Frontal cortex (tissue), 4 donors: ENCODE measurements around the gene GLDN. TPM values are rescaled to one million over a fixed set of nuclear protein-coding genes. Genes with fewer than 3 reads are reported as not detected.

ENCODE experiments used
- DNase-seq, 2 donors: peaks; one replicate each; pipeline ENCODE4 v3.0.0; 2012; ENCODE audit warnings: low spot score in 2 of 2
- FAIRE-seq: peaks from 2 replicates; lab custom pipeline; 2012; peaks lifted over from hg19 to GRCh38; lab: Jason Lieb, UNC
- total RNA-seq: library from RNA; depleted of rRNA; stranded (reverse); fragments of >200 nt; gene quantifications from one replicate; pipeline ENCODE4 v1.2.3, GENCODE V29; 2014
- donor health status: control.
- donor health status: control.
- donor health status: control.

GLDN gene
- 2.0 TPM for total RNA-seq

DNA sequence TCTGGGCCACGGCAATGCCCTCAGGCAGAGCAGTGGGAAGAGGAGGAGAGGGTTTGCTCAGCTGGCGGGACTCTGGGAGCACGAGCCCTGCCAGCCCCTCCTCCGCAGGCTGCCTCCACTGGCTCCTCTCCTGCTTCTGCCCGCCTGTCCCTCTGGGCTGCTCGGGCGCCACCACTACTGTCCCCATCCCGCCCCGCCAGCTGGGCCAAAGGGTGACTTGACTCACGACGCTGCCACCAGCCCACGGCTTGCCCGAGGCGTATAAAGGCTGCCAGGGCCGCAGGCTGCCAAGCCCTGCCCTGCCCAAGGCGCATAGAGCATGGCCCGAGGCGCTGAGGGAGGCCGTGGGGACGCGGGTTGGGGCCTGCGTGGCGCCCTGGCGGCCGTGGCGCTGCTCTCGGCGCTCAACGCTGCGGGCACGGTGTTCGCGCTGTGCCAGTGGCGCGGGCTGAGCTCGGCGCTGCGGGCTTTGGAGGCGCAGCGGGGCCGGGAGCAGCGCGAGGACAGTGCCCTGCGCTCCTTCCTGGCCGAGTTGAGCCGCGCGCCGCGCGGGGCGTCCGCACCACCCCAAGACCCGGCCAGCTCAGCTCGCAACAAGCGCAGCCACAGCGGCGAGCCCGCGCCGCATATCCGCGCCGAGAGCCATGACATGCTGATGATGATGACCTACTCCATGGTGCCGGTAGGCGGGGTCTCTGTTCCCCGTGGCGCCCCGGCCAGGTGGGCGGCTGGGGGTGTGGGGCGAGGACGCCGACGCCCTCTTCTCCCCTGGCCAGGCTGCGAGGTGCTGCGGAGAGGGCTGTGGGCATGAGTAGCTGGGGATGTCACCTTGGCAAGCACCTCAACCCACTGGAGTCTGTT, at the start of gene GLDN:
TSS of gene GLDN (plus strand) at position 290 of the 861 bp plus-strand sequence. CDS start at position 320, 30 bp downstream.
- DNase-seq (peak; percentile 55 to 59), FAIRE-seq (no peak)

DNA sequence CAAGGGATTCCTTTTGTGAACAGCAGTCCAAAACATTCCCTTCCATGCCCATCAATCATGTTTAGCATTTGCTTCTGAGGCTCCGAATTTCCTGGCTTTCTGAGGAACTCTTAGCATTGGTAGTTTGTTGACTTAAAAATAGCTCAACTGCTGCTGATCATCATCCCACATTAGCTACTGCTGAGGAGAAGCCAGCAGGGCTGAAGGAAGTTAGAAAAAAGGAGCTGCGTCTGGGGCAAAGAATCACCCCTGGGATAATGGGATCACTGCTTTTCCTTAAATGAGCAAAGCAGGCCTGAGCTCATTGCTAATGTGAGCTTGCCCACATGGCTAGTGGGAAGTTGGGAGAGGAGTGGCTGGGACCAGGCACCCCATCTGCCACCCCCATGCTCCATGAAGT, 42.8 kb upstream of the GLDN start:
- peak in 1 of 2 donors; percentile 39 for DNase-seq
- FAIRE-seq = no peak

- no peak for DNase-seq
- no peak for FAIRE-seq
Measured at GRCh38 chr15:51299187-51300015, 42.1 kb upstream of the GLDN start.

GRCh38 chr15:51302480-51302879, 39.0 kb upstream of the GLDN start:
- FAIRE-seq = no peak
- no peak for DNase-seq

- DNase-seq = no peak
- FAIRE-seq = no peak
Measured at GRCh38 chr15:51303462-51303980, 37.9 kb upstream of the GLDN start.

GRCh38 chr15:51307325-51307724, 34.1 kb upstream of the GLDN start:
- no peak for DNase-seq
- FAIRE-seq = no peak

DNA sequence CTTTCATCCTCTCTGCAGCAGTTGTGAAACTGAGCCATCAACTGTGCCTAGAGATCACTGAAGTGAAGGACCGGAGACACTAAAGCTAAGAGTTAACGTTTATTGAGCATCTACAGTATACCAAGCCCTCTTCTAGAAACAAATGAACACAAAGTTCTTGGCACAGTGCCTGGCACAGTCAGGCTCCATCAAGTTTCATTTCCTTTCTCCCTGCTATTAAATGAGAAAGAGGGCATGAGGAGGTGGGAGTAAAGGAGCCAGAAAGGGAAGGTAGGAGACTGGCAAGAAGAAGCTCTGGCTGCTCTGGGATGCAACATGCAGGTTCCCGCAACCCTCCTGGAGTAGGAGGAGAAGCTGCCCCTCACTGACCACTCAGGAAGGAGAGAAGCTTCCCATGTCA, 33.6 kb upstream of the GLDN start:
- DNase-seq (no peak), FAIRE-seq (no peak)

DNA sequence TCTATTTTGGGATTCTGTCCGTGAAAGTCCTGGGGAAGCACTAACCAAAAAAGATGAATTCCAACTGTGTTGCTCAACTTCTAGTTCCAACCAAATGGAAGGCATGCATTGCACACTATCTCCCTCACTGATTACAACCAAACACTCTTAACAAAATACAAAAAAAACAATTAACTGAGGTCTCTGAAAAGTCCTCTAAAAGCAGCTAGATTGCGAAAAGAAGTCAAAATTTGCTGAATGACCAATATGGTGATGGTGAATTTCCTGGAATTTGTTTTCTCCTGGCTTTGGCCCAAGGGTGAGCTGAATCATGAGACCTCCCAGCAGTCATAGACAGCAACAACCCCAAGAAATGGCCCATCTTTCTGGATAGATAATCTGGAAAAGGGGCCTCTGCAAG, 31.4 kb upstream of the GLDN start:
- no peak for FAIRE-seq
- DNase-seq = no peak

DNA sequence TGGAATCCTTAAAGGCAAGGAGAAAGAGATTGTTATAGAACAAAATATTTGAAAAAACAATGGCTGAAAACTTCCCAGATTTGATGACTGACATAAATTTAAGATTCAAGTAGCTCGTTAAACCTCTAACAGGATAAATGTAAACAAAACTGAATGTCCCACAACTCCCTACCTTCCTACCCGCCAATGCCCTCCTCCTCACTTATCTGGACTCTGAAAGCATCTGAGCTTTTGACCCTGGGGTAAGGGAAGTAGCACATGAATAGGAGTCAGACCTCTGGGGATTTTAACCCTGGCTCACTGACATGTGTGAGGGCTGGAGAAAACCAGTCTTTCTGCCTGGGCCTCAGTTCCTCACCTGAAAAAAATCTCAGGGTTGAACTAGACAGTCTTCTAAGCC, 29.9 kb upstream of the GLDN start:
- no peak for FAIRE-seq
- no peak for DNase-seq

- DNase-seq = no peak
Measured at GRCh38 chr15:51312166-51313073, 29.0 kb upstream of the GLDN start.

GRCh38 chr15:51313074-51313393, 28.4 kb upstream of the GLDN start:
- no peak for DNase-seq
- no peak for FAIRE-seq

More at GRCh38 chr15:51312166-51313073, 29.0 kb upstream of the GLDN start:
- FAIRE-seq = no peak

DNA sequence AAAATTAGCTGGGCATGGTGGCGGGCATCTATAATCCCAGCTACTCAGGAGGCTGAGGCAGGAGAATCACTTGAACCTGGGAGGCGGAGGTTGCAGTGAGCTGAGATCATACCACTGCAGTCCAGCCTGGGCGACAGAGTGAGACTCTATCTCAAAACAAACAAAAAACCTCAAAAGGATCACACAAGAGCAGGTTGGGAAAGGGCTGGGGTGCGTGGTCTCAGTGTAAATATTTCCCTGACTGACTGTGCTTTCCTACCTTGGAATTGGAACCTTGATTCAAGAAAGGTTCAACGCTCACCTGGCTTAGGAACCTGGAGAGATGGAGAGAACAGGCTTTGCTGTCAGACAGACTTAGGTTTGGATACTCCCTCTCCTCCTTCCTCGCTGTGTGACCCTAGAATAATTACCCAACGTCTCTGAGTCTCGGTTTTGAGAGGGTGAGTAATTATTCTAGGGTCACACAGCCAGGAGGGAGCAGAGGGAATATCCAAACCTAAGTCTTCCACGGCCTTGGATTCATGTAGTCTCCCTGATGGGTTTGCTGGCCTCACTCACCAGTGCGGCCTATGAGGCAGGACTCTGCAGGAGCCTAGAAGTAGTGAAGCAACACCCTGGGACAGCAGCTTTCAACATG, 27.7 kb upstream of the GLDN start:
- DNase-seq (no peak), FAIRE-seq (no peak)

DNA sequence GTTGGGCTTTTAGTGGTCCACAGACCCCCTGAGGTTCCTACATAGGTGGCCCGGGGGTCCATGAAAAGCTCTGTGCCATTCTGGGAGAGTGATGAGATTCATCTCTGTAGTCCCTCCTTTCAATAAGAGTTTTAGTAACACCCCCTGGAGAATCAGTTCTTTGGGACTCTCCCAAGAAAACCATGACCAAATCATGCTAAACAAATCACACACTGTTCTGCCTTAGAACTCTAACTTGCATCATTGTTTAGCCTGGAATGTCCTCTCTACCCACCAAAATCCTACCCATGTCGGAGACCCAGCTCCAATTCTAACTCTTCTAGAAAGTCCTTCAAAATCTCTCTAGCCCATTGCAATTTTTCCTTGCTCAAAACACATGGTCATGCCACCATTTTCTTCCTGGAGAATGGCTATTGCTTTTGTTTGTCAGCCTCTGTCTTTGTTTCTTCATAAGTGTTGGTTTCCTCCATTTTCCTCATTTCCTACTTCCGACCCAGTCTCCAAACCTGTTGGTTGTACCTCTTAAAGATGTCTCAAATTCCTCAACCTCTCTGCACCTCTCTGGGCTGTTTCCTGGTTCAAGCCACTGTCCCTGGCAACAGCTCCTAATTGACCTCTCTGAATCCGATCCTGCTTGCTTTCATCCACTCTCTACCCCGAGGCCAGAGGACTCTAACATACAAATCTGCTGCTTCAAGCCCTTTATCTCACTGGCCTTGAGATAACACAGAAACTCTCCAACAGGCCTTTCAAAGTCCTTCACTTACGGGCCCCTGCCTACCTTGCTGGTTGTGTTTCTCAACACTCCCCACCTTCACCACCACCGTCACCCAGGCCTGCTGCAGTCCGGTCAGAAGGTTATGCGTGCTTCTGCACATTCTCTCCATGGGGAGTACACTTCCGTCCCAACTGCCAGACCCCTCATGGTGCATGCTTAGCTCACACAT, 26.8 kb upstream of the GLDN start:
- no peak for FAIRE-seq

GRCh38 chr15:51315726-51316125, 25.7 kb upstream of the GLDN start:
- FAIRE-seq = no peak
- no peak for DNase-seq

More for the DNA sequence above, 26.8 kb upstream of the GLDN start:
- DNase-seq = no peak

DNA sequence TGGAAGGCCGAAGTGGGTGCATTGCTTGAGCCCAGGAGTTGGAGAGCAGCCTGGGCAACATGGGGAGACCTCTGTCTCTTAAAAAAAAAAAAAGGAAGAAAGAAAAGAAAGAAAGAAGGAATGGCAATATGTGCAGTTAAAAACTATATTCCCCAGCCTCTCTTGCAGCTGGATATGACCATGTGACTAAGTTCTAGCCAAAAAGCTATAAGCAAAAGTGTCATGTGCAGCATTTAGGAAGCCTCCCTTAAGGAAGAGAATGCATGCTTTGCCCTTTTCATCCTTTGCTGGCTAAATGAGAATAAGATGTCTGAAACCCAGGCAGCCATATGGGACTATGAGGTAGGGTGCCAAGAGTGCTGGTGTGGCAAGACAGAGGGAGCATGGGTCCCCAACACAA, 24.8 kb upstream of the GLDN start:
- no peak for FAIRE-seq
- no peak for DNase-seq

DNA sequence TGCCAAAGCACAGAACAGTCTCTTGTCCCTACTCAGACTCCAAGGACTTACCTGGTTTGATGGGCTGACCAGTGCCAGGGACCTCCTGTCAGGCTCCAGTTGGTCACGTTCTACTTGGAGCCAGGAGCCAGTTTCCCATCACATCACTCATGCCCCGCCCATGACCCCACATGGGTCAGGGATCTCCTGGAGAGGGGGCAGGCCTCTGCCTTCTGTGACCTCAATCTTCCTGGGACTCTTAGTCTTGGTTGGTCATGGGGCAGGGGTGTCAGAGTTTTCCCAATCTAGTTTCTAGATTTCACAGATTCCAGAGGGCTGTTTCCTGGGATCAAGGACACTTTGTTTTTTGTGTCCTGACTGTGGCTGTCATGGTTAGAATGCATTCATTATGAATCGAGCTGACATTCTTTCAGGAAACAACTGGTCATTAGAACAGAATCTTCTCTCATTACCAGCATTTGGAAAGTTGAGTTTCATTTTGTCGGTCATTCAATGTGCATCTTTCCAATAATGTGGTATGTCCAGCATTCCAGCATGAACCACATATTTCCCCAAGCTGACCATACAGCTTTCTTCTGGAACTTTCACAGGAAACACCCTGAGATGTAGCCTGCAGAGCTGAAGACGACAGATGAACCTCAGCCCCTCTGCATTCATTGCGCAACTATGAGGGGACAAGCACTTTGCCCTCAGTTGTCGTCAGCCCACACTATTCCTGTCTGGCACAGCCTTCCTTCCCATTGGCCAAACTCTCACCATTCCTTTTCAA, 22.9 kb upstream of the GLDN start:
- no peak for DNase-seq
- no peak for FAIRE-seq

- no peak for FAIRE-seq
- DNase-seq = no peak
Measured at GRCh38 chr15:51319539-51319938, 21.9 kb upstream of the GLDN start.

GRCh38 chr15:51320843-51321242, 20.6 kb upstream of the GLDN start:
- no peak for DNase-seq
- no peak for FAIRE-seq
